Adipose tissue (tissue), 3 donors: ENCODE measurements around the gene AQP7. TPM values are rescaled to one million over a fixed set of nuclear protein-coding genes. Genes with fewer than 3 reads are reported as not detected.

Experiments
- H3K27ac ChIP-seq: one replicate; pipeline ENCODE4 v1.5.1; 2013; ENCODE audit warnings: low read depth, low read length
- WGBS, 3 donors: extraction: QIAGEN DNeasy Blood & Tissue Kit; methylation state at CpG; one replicate each; pipeline ENCODE4 v1.1.7; 2013; 5-methylcytosine and 5-hydroxymethylcytosine counted together
- polyA plus RNA-seq, 3 donors: library from polyadenylated mRNA; stranded (reverse); fragments of 200-250 nt; gene quantifications; one replicate each; pipeline ENCODE4 v1.2.3, GENCODE V29; 2013
- donor health status: healthy with polysubstance abuse.
- donor health status: Bipolar disorder and iron deficiency.
- donor health status: healthy.

AQP7 gene
- polyA plus RNA-seq, 3 donors = 42.7 to 548 (median 258) TPM

DNA sequence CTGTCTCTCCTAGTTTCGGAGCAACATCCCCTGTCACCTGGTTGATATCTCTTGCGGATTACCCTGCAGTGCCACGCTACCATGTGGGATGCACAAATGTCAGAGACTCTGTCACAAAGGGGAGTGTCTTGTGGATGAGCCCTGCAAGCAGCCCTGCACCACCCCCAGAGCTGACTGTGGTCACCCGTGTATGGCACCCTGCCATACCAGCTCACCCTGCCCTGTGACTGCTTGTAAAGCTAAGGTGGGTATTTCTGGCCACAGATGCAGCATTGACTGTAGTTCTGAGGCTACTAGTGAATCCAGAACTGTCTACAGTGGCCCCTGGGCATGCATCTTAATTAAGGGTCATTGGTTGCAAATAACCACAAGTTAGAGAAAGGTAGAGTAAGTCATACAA, 50.8 kb downstream of the AQP7 start:
- no peak overlapping the region for H3K27ac ChIP-seq
- 88 to 95% (median 90%) methylated on average over 4 of the region's 4 CpGs for WGBS, 3 donors

DNA sequence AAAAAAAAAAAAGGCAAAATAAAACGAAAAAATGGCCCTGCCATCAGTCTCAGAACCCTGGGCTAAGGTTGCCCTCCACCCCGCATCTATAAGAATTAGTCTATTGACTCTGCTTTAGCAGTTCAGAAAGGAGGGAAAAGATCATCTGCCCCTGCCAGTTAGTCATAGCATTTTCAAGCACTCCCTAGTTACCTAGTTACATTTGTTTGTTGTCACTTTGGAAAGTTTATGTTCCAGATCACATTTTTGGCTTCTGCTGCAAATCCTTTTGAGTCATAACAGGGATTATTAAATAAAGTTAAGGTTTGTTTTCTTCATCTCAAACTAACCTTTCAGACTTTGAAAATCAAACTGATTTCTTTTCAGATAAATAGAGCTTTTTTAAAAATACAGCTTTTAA, 52.1 kb downstream of the AQP7 start:
- H3K27ac ChIP-seq = no peak overlapping the region
- WGBS, 3 donors = 37 to 89% (median 75%) methylated on average over 2 of the region's 2 CpGs

DNA sequence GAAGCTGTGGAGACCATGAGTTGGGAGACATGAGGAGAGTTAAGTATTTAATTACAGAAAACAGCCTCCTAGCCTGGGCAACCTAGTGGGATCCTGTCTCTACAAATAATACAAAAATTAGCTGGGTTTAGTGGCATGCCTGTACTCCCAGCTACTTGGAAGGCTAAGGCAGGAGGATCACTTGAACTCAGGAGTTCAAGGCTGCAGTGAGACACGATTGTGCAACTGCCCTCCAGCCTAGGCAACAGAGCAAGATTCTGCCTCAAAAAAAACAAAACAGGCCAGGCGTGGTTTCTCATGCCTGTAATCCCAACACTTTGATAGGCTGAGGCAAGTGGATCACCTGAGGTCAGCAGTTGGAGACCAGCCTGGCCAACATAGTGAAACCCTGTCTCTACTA, 52.6 kb downstream of the AQP7 start:
- 63 to 100% (median 74%) methylated on average over 2 of the region's 2 CpGs for WGBS, 3 donors

DNA sequence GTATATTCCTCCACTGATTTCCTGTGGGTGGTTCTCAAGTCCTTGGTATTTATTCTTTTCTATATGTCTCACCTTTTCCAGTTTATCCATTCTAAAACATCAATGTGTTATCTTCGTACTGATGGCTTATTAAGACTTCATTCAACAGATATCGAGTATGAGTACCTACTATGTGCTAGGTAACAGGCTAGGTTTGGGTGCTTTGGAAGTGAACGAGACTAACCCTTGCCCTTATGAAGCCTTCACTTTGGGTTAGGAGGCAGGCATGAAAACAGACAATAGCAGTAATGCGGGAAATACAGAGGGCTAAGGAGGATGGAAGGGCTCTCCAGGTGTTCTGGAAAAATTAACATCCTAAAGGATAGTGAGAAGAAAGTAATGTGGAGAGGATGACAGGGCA, 53.4 kb downstream of the AQP7 start:
- WGBS, 3 donors = 97 to 98% (median 98%) methylated on average over 4 of the region's 4 CpGs
- H3K27ac ChIP-seq = no peak overlapping the region

More for the DNA sequence above, 52.6 kb downstream of the AQP7 start:
- no peak overlapping the region for H3K27ac ChIP-seq

DNA sequence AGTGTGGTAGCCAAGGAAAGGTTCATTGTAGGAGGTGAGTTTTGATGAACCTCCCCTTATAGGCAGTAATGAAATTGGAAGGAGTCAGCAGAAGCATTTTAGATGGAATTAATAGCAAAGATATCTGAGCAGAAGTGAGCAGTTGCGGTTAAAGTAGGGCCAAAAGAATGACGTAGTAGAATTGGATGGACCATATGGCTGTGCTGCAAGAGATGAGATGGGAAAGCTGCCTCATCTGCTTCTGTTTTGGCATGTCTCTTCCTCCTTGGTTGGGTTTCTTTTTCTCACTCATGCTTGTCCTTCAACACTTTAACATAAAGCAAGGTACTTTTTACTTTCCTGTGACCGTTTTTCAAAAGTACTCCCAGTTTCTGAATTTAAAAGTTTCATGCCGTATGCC, 55.8 kb downstream of the AQP7 start:
- WGBS, 3 donors = 85% methylated on average over 4 of the region's 4 CpGs
- no peak overlapping the region for H3K27ac ChIP-seq

DNA sequence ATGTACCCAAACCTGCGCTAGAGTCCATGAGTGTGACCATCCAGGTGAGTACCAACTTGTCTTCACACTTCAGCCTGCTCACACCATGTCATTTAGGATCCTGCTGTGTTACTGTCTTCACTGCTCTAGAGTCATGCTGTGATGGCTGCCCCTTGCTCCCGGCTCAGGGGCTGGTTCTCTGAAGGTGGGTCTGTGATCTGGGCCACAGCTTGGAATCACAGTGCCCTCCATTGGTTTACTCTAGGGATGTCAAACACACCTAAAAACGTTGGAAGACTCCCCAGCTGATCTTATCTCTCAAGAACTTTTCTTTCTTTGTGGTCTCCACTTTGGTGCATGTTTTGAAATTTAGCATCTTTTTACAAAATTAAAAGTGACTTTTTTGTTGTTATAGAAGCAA, 58.2 kb downstream of the AQP7 start:
- H3K27ac ChIP-seq = no peak overlapping the region
- WGBS, 3 donors = 79 to 85% (median 83%) methylated on average over 3 of the region's 3 CpGs

DNA sequence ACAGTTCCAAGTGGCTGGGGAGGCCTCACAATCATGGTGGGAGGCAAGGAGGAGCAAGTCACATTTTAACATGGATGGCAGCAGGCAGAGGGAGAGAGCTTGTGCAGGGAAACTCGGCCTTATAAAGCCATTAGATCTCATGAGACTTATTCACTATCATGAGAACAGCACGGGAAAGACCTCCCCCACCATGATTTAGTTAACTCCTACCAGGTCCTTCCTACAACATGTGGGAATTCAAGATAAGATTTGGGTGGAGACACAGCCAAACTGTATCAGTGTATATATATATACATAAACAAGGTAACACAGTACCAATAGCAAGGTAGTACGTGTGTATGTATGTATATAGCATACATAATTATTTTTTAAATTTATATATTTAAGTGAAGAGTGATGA, 61.2 kb downstream of the AQP7 start:
- H3K27ac ChIP-seq = no peak overlapping the region
- WGBS, 3 donors = 84 to 91% (median 90%) methylated on average over 3 of the region's 3 CpGs

DNA sequence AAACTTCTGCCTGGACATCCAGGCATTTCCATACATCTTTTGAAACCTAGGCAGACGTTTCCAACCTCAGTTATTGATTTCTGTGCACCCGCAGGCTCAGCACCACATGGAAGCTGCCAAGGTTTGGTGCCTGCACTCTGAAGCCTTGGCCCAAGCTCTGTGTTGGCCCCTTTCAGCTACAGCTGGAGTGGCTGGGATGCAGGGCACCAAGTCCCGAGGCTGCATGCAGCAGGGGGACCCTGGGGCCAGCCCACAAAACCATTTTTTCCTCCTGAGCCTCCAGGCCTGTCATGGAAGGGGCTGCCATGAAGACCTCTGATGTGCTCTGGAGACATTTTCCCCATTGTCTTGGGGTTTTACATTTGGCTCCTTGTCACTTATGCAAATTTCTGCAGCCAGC, 62.2 kb downstream of the AQP7 start:
- H3K27ac ChIP-seq = no peak overlapping the region
- 96 to 100% (median 97%) methylated on average over 3 of the region's 3 CpGs for WGBS, 3 donors

Other genes with a start within 250 kb of the AQP7 start
- gene B4GALT1, start 235.2 kb downstream of the AQP7 start, polyA plus RNA-seq = 10 to 100 TPM; 30.8 to 61.2 (median 40.8) TPM
- gene SPINK4, start 162.4 kb downstream of the AQP7 start, polyA plus RNA-seq = under 1 TPM in 2 of 3 donors, not detected in 1; 0.40 to 0.94 TPM
- 100 to 1,000 TPM in 1 of 3 donors, 10 to 100 TPM in 2; 88.3 to 121 (median 99.5) TPM for gene BAG1, start 137.9 kb downstream of the AQP7 start, polyA plus RNA-seq
- gene CHMP5, start 137.5 kb downstream of the AQP7 start, polyA plus RNA-seq = 100 to 1,000 TPM in 1 of 3 donors, 10 to 100 TPM in 2; 27.3 to 104 (median 51.4) TPM
- gene NFX1, start 112.1 kb downstream of the AQP7 start, polyA plus RNA-seq = 10 to 100 TPM; 10.2 to 16.7 (median 14.8) TPM
- gene AQP3, start 45.0 kb upstream of the AQP7 start, polyA plus RNA-seq = 10 to 100 TPM in 1 of 3 donors, 1 to 10 TPM in 2; 6.6 to 11.4 (median 6.6) TPM
- gene NOL6, start 71.4 kb upstream of the AQP7 start, polyA plus RNA-seq = 10 to 100 TPM; 13.4 to 28.7 (median 13.7) TPM
- gene ANKRD18B, start 121.7 kb upstream of the AQP7 start, polyA plus RNA-seq = under 1 TPM in 1 of 3 donors, not detected in 2; 0.22 TPM